HG03439 (cell line): ENCODE data around the gene BCAS1.
"Not testable (repeated sequence)": the region's sequence is repeated elsewhere in the genome, so short reads cannot be mapped to it uniquely, and the experiment has no call there.

Experiments
- ATAC-seq: cut with Tn5 transposase; IDR thresholded peaks from one replicate; pipeline ENCODE4 v1.9.1; 2021; ENCODE audit warnings: mild to moderate bottlenecking, moderate library complexity; ENCODE audit not compliant: unreplicated experiment

Gene BCAS1

DNA sequence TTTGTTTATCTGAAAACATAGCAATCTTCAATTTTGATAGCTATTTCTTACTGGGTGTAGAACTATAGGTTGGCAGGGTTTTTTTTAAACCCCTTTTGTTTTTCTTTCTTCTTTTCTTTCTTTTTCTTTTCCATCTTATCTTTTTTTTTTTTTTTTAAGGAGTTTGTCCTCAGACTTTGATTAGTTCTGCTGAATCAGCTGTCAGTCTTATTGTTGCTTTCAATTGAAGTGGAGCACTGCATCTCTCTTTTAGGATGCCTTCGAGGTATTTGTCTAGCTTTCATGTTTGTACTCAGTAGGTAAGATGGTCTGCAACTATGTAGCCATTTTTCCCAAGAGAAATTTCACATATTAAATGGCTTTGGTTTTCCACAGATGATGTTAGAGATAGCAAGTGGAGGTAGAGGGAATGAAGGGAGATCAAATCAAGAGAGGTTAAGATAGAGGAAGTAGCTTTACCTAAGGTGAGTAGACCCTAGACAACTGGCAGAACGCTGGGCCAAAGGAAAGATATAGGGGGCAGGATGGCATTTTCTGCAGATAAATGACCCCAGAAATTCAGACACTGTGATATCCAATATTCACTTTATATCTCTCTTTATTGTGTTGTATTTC, 137.1 kb downstream of the BCAS1 start:
- ATAC-seq, result no peak

GRCh38 chr20:53932655-53933192, 137.7 kb downstream of the BCAS1 start:
- ATAC-seq, result not testable (repeated sequence)

DNA sequence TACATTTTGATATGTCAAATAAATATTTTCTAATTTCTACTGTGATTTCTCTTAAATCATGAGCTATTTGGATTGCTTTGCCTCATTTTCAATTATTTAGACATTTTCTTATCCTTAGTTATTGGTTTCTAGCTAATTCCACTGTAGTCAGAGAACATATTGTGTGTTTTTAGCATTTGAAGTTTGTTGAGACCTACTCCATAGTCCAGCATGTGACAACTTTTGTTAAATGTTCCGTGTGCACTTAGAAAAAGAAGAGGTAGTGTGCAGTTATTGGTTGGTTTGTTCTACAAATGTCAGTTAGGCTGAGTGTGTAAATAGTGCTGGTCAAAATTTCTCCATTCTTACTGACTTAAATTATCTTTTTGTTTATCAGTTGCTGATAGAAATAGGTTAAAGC, 138.8 kb downstream of the BCAS1 start:
- ATAC-seq, result no peak

- ATAC-seq, result no peak
Measured at GRCh38 chr20:53930651-53931504, 139.5 kb downstream of the BCAS1 start.

DNA sequence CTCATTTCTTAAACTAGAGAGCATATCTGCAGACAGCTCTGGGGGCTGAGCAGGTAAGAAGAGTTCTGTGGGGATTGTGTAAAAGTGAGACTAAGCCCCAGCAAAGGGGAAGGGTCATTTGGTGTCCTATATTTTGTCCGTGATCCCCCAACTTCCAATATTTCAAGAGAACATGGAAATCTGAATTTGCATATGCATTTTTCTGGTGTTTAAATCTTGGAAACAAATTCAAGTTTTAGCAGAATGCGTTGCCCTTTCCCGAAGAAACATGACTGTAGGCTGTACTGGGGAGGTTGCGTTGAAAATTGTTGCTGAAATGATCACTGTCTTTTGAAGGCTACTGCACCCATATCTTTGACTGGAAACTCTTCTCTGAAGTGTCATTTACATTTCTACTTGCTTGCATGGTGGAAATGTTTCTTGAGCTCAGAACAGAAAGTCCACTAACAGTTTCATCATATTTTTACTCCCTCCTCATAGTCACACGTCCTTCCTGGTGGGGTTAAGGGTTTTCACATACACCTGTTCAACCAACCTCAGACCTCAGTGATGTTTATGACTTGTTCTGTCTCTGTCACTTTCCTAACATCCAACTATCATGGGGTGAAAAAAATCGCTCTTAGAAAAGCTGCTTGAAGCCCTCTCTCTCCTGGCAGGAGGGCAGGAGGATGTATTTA, 140.3 kb downstream of the BCAS1 start:
- ATAC-seq, result peak; percentile 55

DNA sequence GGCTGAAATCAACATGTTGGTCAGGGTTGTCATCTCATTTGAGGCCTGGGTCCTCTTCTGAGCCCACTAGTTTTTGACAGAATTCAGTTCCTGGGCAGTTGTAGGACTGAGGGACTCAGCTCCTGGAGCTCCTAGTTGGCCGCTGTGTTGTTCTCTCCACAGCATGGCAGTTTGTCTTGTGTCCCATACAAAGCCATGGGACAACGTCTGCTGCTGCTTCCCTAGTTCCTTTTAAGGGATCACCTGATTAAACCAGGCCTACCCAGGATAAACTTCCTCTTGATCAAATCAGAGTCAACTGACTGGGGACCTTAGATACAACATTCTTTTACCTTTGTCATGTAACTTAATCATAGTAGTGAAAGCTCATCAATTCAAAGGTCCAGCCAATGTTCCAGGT, 141.0 kb downstream of the BCAS1 start:
- no peak for ATAC-seq

- ATAC-seq, result no peak
Measured at GRCh38 chr20:53927990-53928389, 142.4 kb downstream of the BCAS1 start.

GRCh38 chr20:53926428-53927028, 143.9 kb downstream of the BCAS1 start:
- ATAC-seq, result peak; percentile 50

- ATAC-seq, result no peak
Measured at GRCh38 chr20:53925651-53926401, 144.6 kb downstream of the BCAS1 start.

GRCh38 chr20:53923566-53924369, 146.6 kb downstream of the BCAS1 start:
- no peak for ATAC-seq

DNA sequence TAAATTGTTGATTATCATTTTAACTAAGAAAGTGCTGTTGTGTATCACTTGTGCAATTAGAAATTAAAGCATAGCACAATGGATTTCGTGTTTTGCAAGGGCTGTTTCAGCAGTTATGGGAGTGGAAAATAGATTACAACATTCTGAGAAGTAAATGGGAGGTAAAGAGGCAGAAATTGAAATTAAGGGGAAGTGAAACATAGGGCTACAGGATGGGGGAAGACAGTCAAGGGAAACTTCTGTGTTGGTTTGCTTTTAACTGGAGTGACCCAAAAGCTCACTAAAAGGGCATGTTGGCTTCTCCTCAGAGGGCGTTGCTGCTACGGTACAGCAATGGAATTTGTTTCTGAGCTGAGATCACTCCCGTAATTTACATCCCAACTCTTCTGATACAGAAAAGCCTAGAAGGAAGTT, 147.5 kb downstream of the BCAS1 start:
- peak; percentile 35 for ATAC-seq

DNA sequence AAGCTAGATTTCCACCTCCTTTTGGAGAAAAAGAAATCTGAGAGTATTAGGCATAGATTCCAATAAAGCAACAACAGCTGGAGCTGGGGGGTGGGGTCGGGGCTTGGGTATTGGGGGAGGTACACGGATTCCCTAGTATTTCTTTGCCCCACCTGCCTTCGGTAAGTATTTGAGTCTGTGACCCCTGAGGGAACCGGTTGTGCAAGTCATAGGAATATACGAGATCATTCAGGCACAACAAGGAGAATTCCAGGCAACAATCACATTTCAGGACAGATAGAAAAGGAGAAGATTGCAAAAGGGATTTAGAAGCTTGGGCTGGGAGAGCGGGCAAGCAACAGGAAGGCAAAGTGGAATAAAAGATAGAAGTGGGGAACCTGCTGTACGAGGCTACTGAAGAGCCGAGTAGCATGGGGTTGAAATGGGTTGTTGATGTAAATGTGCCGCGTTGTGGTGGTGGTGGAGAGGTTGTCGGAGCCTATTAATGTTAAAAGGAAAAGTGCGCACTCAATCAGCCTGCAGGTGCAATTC, 148.9 kb downstream of the BCAS1 start:
- no peak for ATAC-seq

DNA sequence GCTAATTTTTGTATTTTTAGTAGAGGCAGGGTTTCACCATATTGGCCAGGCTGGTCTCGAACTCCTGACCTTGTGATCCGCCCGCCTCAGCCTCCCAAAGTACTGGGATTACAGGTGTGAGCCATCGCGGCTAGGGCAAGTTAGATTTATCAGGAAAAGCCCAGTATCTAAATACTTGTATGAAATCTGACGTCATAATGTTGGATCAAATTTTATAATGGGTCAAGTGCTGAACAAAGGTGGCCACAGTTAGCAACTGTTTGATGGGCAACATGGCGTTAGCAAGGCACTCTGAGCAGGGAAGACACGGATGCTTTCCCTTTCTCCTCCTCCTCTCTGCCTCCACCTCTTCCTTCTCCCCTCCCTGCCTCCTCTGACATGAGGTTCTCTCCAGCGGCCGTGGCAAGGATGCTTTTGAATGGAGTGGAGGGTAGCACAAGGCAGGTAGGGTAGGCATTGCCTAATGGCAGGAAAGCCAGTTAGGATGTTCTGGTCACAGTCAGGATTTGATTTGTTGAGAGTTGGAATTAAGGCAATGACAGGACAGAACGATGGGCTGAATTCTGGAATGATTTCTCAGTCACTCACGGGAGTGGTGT, 149.6 kb downstream of the BCAS1 start:
- ATAC-seq, result no peak

DNA sequence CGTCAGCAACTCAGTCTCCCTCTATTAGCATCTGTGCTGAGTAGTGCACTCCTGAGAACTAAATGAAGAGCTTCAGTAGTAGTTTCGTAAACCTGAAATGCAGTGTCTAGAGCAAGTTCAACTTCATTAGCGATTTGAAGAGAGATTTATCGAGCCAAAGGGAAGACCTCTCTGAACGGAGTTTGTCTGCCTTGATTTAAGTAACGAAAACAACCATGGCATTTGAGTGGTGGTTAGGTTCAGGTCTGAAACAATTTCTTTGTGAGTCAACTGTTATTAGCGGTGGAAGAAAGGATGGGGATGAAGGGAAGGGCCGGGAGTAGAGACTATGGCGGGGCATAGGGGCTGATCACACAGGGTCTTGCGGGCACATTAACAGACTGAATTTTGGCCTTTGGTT, 150.5 kb downstream of the BCAS1 start:
- ATAC-seq, result no peak

DNA sequence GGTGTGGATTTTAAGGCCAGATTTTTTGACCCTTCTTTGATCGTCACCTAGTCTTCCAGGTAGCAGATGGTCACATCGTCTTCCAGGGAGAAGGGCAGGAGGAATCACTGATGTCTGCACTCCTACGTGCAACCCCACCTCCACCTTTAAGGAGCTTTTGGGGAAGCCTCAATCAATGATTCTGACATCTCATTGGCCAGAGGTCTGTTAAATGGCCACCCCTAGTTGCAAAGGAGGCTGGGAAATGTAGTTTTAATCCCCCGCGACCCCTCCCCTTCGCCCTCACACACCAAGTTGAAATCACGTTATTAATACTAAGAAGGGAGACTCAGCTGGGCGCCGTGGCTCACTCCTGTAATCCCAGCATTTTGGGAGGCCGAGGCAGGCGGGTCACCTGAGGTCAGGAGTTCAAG, 151.4 kb downstream of the BCAS1 start:
- ATAC-seq, result no peak

GRCh38 chr20:53918020-53918311, 152.4 kb downstream of the BCAS1 start:
- ATAC-seq, result no peak

- ATAC-seq, result peak; percentile 58
Measured at GRCh38 chr20:53917145-53918019, 153.0 kb downstream of the BCAS1 start.

DNA sequence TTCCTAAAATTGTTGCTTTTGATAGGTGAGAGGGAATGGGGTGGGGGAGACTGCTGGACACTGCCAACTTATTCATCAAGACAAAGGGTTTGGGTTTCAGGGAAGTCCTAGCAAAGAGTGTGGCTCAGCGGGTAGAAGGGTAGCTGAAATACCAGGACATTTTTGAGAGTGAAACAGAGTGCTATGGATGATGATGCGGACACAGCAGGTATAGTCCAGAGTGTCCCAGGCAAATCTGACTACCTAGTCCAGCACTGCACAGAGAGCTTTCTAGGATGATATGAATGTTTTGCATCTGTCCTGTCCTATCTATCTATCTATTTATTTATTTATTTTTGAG, 154.3 kb downstream of the BCAS1 start:
- no peak for ATAC-seq
